ENCODE results near the gene WIZ.

Gene WIZ

GRCh38 chr19:15464394-15465385 lies 14.9 kb upstream of the WIZ start, which contains the start of gene RASAL3:
RASAL3 (minus strand) TSS chr19:15464544; CDS start chr19:15464358, 186 bp downstream.
- no peak for DNase-seq

- DNase-seq, result no peak
Observed at GRCh38 chr19:15463861-15464371, 14.2 kb upstream of the WIZ start.

- no peak for DNase-seq
Observed at GRCh38 chr19:15461694-15462093, 11.9 kb upstream of the WIZ start.

GRCh38 chr19:15457701-15458484 lies 8.1 kb upstream of the WIZ start:
- no peak for DNase-seq

GRCh38 chr19:15456871-15457700 lies 7.3 kb upstream of the WIZ start:
- DNase-seq, result no peak

GRCh38 chr19:15456441-15456840 lies 6.7 kb upstream of the WIZ start:
- DNase-seq, result no peak

GRCh38 chr19:15455996-15456395 lies 6.2 kb upstream of the WIZ start:
- DNase-seq, result no peak

- no peak for DNase-seq
Observed at GRCh38 chr19:15453906-15454860, 4.4 kb upstream of the WIZ start.

- DNase-seq, result no peak
Observed at GRCh38 chr19:15453091-15453578, 3.4 kb upstream of the WIZ start.

- DNase-seq, result peak; percentile 74
Observed at GRCh38 chr19:15452111-15453047, 2.6 kb upstream of the WIZ start.

GRCh38 chr19:15450528-15450890 lies 753 bp upstream of the WIZ start:
- DNase-seq, result no peak

GRCh38 chr19:15448778-15449619 lies 757 bp downstream of the WIZ start:
- no peak for DNase-seq

GRCh38 chr19:15448044-15448777 lies 1.5 kb downstream of the WIZ start:
- DNase-seq, result no peak

- DNase-seq, result no peak
Observed at GRCh38 chr19:15447057-15447456, 2.7 kb downstream of the WIZ start.

- DNase-seq, result no peak
Observed at GRCh38 chr19:15445807-15446376, 3.9 kb downstream of the WIZ start.

- DNase-seq, result no peak
Observed at GRCh38 chr19:15445227-15445605, 4.5 kb downstream of the WIZ start.

GRCh38 chr19:15444505-15445226 lies 5.1 kb downstream of the WIZ start:
- no peak for DNase-seq

Measured in fibroblast of skin of right quadriceps (primary cell).